Measurements from ENCODE around the gene SYT5.
"Not testable (repeated sequence)": the region's sequence is repeated elsewhere in the genome, so short reads cannot be mapped to it uniquely, and the experiment has no call there.

SYT5 gene

DNA sequence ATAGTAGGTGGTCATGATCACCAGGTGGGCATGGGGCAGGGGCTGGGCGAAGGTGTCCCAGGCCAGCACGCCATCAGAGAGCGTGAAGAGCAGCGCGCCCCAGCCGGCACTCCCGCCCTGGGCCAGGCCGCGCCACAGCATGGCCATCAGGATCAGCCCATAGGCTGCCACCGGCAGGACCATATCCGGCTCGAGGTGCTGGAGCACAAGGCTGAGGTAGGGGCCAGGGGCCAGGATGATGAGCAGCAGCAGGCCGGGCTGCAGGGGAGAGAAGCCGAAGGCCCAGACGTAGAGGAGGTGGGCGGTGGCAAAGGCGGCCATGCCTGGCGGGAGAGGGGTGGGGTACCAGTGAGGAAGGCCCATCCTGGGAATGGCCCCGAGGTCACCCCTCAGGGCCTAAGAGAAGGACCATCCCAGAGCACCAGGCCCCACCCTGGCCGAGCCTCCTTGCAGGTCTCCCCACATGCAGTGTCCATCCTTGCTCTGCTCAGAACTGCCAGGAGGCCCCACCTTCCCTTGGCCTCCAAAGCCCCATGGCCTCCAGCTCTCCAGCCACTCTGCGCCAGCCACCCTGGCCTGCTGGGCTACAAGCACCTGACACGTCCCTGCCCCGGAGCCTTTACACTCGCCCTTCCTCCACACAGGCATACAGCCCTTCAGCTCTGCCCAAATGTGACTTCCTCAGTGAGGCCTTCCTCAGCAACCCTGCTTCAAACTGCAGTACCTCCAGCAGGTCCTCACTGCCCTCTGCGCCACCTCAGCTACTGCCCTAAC is 47.3 kb upstream of the SYT5 start:
- TF ChIP-seq, protein P1, sequence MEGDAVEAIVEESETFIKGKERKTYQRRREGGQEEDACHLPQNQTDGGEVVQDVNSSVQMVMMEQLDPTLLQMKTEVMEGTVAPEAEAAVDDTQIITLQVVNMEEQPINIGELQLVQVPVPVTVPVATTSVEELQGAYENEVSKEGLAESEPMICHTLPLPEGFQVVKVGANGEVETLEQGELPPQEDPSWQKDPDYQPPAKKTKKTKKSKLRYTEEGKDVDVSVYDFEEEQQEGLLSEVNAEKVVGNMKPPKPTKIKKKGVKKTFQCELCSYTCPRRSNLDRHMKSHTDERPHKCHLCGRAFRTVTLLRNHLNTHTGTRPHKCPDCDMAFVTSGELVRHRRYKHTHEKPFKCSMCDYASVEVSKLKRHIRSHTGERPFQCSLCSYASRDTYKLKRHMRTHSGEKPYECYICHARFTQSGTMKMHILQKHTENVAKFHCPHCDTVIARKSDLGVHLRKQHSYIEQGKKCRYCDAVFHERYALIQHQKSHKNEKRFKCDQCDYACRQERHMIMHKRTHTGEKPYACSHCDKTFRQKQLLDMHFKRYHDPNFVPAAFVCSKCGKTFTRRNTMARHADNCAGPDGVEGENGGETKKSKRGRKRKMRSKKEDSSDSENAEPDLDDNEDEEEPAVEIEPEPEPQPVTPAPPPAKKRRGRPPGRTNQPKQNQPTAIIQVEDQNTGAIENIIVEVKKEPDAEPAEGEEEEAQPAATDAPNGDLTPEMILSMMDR (conservative IDR thresholded peaks at IDR 0.05; ENCODE audit: low read depth): no peak
- H3K27ac ChIP-seq: peak overlapping the region; percentile 32
- CTCF ChIA-PET: interaction anchor here (1.2 kb wide), 1 partner anchor 14 kb away, joined by 4 read pairs; no protein-coding TSS in a partner anchor
- POLR2A ChIA-PET (ENCODE audit: low non-redundant PET): no interaction called here
- no peak for DNase-seq (ENCODE audit: low spot score)

DNA sequence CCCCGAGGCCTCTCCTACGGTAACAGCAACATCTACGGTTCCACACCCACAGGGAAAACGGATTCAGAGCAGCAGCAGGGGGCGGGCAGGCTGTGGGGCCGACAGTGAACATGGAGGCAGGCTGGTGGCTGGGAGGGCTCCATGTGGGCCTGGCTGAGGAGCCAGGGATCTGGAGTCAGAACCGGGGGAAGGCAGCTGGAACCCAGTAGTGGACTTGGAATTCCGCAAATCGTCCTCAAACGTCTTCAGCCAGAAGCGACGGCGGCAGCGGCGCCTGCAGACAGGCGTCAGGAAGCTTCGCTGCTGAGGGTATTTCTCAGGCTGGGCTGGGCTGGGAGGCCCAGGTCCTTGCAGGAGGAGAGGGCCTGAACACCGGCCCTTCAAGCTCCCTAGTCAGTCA is 46.7 kb upstream of the SYT5 start:
- ChIA-PET CTCF (no interaction called here), POLR2A (ENCODE audit: low non-redundant PET) (no interaction called here)
- DNase-seq (ENCODE audit: low spot score): no peak
- peak overlapping the region; percentile 32; the same call in 1 of the 2 replicates for H3K27ac ChIP-seq
- TF ChIP-seq, protein P1 (conservative IDR thresholded peaks at IDR 0.05; ENCODE audit: low read depth): no peak

DNA sequence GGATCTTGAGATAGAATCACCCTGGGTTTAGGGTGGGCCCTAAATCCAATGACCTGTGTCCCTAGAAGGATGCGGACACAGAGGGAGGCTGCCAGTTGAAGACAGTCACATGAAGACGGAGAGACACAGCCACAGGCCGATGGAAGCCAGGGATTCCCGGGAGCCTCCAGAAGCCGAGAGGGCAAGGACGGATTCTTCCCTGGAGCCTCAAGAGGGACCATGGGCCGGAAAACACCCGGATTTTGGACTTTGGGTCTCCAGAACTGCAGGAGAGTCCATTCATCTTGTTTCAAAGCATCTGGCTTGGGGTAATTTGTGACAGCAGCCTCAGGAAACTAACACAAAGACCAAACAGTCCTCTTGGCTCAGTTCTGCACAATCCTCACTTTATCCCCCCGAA is 46.2 kb upstream of the SYT5 start:
- peak overlapping the region; percentile 32; the same call in 1 of the 2 replicates for H3K27ac ChIP-seq
- TF ChIP-seq, protein P1 (conservative IDR thresholded peaks at IDR 0.05; ENCODE audit: low read depth): no peak
- ChIA-PET POLR2A (ENCODE audit: low non-redundant PET) (no interaction called here), CTCF (no interaction called here)
- no peak for DNase-seq (ENCODE audit: low spot score)

DNA sequence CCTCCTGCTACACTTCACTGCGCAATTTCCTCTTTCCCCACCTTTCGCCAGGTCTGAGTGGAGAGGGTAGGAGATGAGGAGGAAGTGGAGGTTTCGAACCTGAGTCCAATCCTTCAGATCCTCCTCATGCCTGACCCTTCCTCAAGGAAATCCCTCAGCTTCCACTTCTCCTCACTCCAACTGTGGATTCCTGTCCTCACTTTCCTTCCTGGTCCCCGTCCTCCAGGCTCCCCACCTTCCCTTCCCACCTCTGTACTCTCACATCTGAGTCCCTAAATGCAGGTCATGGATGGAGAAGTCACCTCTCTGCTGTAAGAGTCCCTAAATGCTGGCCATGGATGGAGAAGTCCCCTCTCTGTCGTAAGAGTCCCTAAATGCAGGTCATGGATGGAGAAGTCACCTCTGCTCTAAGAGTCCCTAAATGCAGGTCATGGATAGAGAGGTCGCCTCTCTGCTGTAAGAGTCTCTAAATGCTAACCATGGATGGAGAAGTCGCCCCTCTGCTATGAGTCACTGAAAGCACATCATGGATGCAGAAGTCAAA is 45.4 kb upstream of the SYT5 start:
- no peak for DNase-seq (ENCODE audit: low spot score)
- TF ChIP-seq, protein P1 (conservative IDR thresholded peaks at IDR 0.05; ENCODE audit: low read depth): no peak
- CTCF ChIA-PET: no interaction called here
- POLR2A ChIA-PET (ENCODE audit: low non-redundant PET): no interaction called here
- H3K27ac ChIP-seq: peak overlapping the region; percentile 30; the same call in 1 of the 2 replicates

DNA sequence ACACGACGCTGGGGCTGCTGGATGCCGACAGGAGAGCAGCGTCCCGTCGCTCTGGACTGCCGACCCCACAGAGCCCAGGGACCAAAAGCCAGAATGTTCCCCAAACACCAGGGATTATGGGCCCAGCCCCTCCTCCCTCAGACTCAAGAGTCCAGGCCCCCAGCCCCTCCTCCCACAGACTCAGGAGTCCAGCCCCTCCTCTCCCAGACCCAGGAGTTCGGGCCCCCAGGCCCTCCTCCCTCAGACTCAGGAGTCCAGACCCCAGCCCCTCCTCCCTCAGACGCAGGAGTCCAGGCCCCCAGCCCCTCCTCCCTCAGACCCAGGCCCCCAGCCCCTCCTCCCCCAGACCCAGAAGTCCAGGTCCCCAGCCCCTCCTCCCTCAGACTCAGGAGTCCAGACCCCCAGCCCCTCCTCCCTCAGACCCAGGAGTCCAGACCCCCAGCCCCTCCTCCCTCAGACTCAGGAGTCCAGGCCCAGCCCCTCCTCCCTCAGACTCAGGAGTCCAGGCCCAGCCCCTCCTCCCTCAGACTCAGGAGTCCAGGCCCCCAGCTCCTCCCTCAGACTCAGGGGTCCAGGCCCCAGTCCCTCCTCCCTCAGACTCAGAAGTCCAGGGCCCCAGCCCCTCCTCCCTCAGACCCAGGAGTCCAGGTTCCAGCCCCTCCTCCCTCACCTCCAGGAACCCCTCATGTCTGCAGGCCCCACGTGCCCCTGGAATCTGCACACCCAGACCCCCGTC is 44.8 kb upstream of the SYT5 start:
- DNase-seq (ENCODE audit: low spot score); POLR2A ChIA-PET (ENCODE audit: low non-redundant PET); CTCF ChIA-PET: not testable (repeated sequence)
- peak overlapping the region; percentile 30 for H3K27ac ChIP-seq

DNA sequence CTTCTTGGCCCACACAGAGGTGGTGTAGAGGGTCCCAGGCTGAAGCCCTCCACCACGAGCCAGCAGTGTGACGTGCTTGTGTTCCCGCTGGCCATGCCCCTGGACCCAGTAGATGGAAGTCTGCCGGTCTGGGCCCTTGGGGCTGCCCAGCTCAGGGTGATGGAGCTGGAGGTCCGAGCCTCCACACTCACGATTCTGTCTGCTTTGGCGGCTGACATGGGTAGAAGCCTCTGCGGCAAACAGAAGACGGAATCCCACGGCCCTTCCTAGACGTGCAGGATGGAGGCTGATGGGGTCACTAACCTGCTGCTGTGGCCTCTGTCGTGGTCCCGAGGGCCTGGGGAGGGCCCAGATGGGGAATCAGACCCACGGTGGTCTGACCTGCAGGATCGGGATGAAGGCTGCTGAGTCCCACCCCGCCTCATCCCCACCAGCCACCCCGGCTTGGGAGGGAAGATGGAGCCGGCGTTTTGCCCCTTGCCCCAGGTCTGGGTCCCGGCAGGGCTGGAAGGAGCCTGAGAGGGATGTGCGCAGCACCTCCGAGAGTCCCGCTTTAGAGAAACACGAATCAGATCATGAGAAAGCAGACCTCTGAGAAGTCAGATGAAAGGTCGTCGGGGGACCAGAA is 44.1 kb upstream of the SYT5 start:
- ChIA-PET CTCF (no interaction called here), POLR2A (ENCODE audit: low non-redundant PET) (no interaction called here)
- TF ChIP-seq, protein P1 (conservative IDR thresholded peaks at IDR 0.05; ENCODE audit: low read depth): no peak
- peak overlapping the region; percentile 29 for H3K27ac ChIP-seq
- DNase-seq (ENCODE audit: low spot score): no peak
